K562 (cell line): ENCODE results near the gene GALNT17. TPM values are rescaled to one million over a fixed set of nuclear protein-coding genes. Genes with fewer than 3 reads are reported as not detected.

ENCODE experiments used
- ATAC-seq: fragments of 200-7000 bp; cut with Tn5 transposase; 3 replicates; pipeline ENCODE4 v1.9.1; 2020; ENCODE audit warnings: moderate library complexity
- BruUV-seq: library from RNA; stranded (reverse); fragments of 400-500 nt; replicated peaks from 2 replicates; lab custom pipeline; 2021; lab: Mats Ljungman, UMichigan
- CTCF ChIA-PET: fragments of 300-600 bp; formaldehyde crosslinking; extraction: SDS; loops from one replicate; lab custom pipeline; 2021; ENCODE audit warnings: low intra/inter-chr PET ratio; lab: Yijun Ruan, JAX
- POLR2A ChIA-PET: fragments of 300-600, 350-650 bp; sonication (Branson Sonifier 250); formaldehyde crosslinking; extraction: SDS; loops from one replicate; lab custom pipeline; 2021; ENCODE audit warnings: antibody characterized with exemption, inconsistent platforms; lab: Yijun Ruan, JAX
- DNase-seq, 4 experiments: peaks; one replicate each; pipeline versions ENCODE4 v3.0.0 to v3.0.0-alpha.2; 2011 to 2018; ENCODE audit warnings: low spot score in 3 of 4, mixed read lengths in 3 of 4; ENCODE audit errors: extremely low read depth in 1 of 4
- FAIRE-seq: peaks from 2 replicates; lab custom pipeline; 2011; peaks lifted over from hg19 to GRCh38; lab: Jason Lieb, UNC
- H2AFZ ChIP-seq: 2 replicates; pipeline ENCODE4 v1.6.0; 2011; ENCODE audit warnings: low read depth, low read length, control low read depth, inconsistent platforms
- H3K27ac ChIP-seq: fragments of 200-600 bp; 3 replicates; pipeline ENCODE4 v1.8.0; 2011; ENCODE audit warnings: low read depth, mild to moderate bottlenecking, control low read depth, inconsistent platforms, low read length, moderate library complexity, mixed read lengths; ENCODE audit errors: extremely low read depth
- H3K27me3 ChIP-seq, 2 experiments: fragments of 300-600 bp in 1 of 2; 2 replicates in 1 of 2; 3 replicates in 1 of 2; pipeline versions ENCODE4 v1.6.0 to v1.8.0; 2011; ENCODE audit warnings: inconsistent platforms in 2 of 2, low read length in 2 of 2, mild to moderate bottlenecking in 1 of 2, mixed read lengths in 1 of 2, moderate library complexity in 1 of 2; ENCODE audit not compliant: control insufficient read depth in 2 of 2, insufficient read depth in 2 of 2
- H3K36me3 ChIP-seq: fragments of 300-600 bp; 3 replicates; pipeline ENCODE4 v1.8.0; 2011; ENCODE audit warnings: mild to moderate bottlenecking, low read length, inconsistent platforms; ENCODE audit not compliant: control insufficient read depth, insufficient read depth
- H3K4me1 ChIP-seq, 2 experiments: fragments of 200-600 bp in 1 of 2; replicated peaks in 1 of 2; 2 replicates in 1 of 2; 3 replicates in 1 of 2; pipeline versions ENCODE4 v1.5.1 to v1.8.0; 2011; ENCODE audit warnings: inconsistent platforms in 2 of 2, low read length in 2 of 2, mild to moderate bottlenecking in 1 of 2, mixed read lengths in 1 of 2, moderate library complexity in 1 of 2; ENCODE audit not compliant: control insufficient read depth in 2 of 2, insufficient read depth in 2 of 2
- H3K4me2 ChIP-seq: 2 replicates; pipeline ENCODE4 v1.6.1; 2011; ENCODE audit warnings: low read length, control low read depth, inconsistent platforms, mixed read lengths; ENCODE audit not compliant: insufficient read depth
- H3K4me3 ChIP-seq: fragments of 200-600 bp; sonication (generic), shearing (Covaris generic); 2 replicates; pipeline ENCODE4 v1.5.1; 2016; ENCODE audit warnings: control low read depth, inconsistent platforms
- H3K79me2 ChIP-seq: fragments of 200-600 bp; 3 replicates; pipeline ENCODE4 v1.8.0; 2011; ENCODE audit warnings: low read length, inconsistent platforms; ENCODE audit not compliant: control insufficient read depth, insufficient read depth
- H3K9ac ChIP-seq, 2 experiments: 2 replicates each; pipeline versions ENCODE4 v1.6.0 to v1.6.1; 2011; ENCODE audit warnings: low read depth in 2 of 2, low read length in 2 of 2, control low read depth in 1 of 2, inconsistent platforms in 1 of 2, mild to moderate bottlenecking in 1 of 2, mixed read lengths in 1 of 2; ENCODE audit not compliant: insufficient read depth in 1 of 2
- H3K9me1 ChIP-seq: one replicate; pipeline ENCODE4 v1.6.0; 2011; ENCODE audit warnings: inconsistent platforms, mild to moderate bottlenecking, low read length, moderate library complexity; ENCODE audit not compliant: control insufficient read depth, insufficient read depth
- H3K9me3 ChIP-seq: replicated peaks from 2 replicates; pipeline ENCODE4 v1.5.1; 2011; ENCODE audit warnings: low read depth, low read length, inconsistent platforms; ENCODE audit not compliant: control insufficient read depth, insufficient read depth
- H4K20me1 ChIP-seq: replicated peaks from 2 replicates; pipeline ENCODE4 v1.6.1; 2011; ENCODE audit warnings: low read length, inconsistent platforms, mixed read lengths; ENCODE audit not compliant: control insufficient read depth, insufficient read depth
- HEY1 ChIP-seq: fragments of 250-450 bp; sonication (Bioruptor Pico); IDR thresholded peaks from 2 replicates; pipeline ENCODE4 v1.5.0; 2020; ENCODE audit warnings: mild to moderate bottlenecking, moderate library complexity, borderline replicate concordance
- MXI1 ChIP-seq: IDR thresholded peaks from 2 replicates; pipeline ENCODE4 v1.6.1; 2011; ENCODE audit warnings: low read depth, mild to moderate bottlenecking, improper control_type of control experiment, low read length
- NR3C1 ChIP-seq: sonication (generic); formaldehyde crosslinking; IDR thresholded peaks from 2 replicates; pipeline ENCODE4 v1.8.1; 2022; ENCODE audit warnings: missing genetic modification reagents
- PPARD ChIP-seq: fragments of 250-450 bp; sonication (Bioruptor Pico); IDR thresholded peaks from 2 replicates; pipeline ENCODE4 v1.8.0; 2022; ENCODE audit warnings: inconsistent platforms, mild to moderate bottlenecking, moderate library complexity
- TOE1 ChIP-seq, 2 experiments: fragments of 450-650 bp in 1 of 2; sonication (generic) in 1 of 2; formaldehyde crosslinking in 1 of 2; IDR thresholded peaks; 2 replicates each; pipeline versions ENCODE4 v1.7.1 to v1.8.0; 2016 to 2022; ENCODE audit warnings: borderline replicate concordance in 2 of 2, mild to moderate bottlenecking in 2 of 2, antibody characterized with exemption in 1 of 2, inconsistent platforms in 1 of 2, low read depth in 1 of 2, missing genetic modification reagents in 1 of 2, moderate library complexity in 1 of 2
- ZNF121 ChIP-seq: sonication (generic); formaldehyde crosslinking; conservative IDR thresholded peaks from 2 replicates; pipeline ENCODE4 v1.8.0; 2022; ENCODE audit warnings: missing genetic modification reagents
- ZNF3 ChIP-seq: fragments of 250-450 bp; sonication (Bioruptor Pico); IDR thresholded peaks from 2 replicates; pipeline ENCODE4 v1.5.0; 2021; ENCODE audit warnings: mild to moderate bottlenecking, moderate library complexity
- ZNF695 ChIP-seq: fragments of 450-650 bp; formaldehyde crosslinking; IDR thresholded peaks from 2 replicates; pipeline ENCODE4 v1.4.0; 2020; ENCODE audit warnings: mild to moderate bottlenecking, moderate library complexity
- WGBS: fragments of 100-300 bp; shearing (Covaris generic); methylation state at CpG from one replicate; pipeline ENCODE4 v1.1.6; 2016; ENCODE audit warnings: low coverage, mixed read lengths; ENCODE audit not compliant: insufficient coverage; ENCODE audit errors: missing lambda C conversion rate; 5-methylcytosine and 5-hydroxymethylcytosine counted together
- in situ Hi-C: fragments of 300-500 bp; cut with MboI; formaldehyde crosslinking; loops from 4 replicates; pipeline ENCODE4 v1.15.0; 2018; ENCODE audit warnings: inconsistent platforms, mixed read lengths
- intact Hi-C: fragments of 100-400 bp; cut with micrococcal nuclease; formaldehyde crosslinking; loops from 2 replicates; pipeline ENCODE4 v1.14.2; 2022
- polyA plus RNA-seq, 8 experiments: library from polyadenylated mRNA; depleted of rRNA in 4 of 8; stranded (reverse) in 5 of 8; unstranded in 3 of 8; fragments of >200 nt; fragmentation: Nextera tagmentation in 2 of 8; fragmentation: Illumina TruSeq in 1 of 8; extraction: Ambion mirVana in 2 of 8; extraction: Trizol in 1 of 8; gene quantifications; 2 replicates each; pipeline versions ENCODE4 v1.2.1 to v1.2.3, GENCODE V29; 2011 to 2014; ENCODE audit warnings: inconsistent platforms in 1 of 8, missing spikeins in 1 of 8
- total RNA-seq, 7 experiments: library from RNA; depleted of rRNA in 6 of 7; stranded (reverse); fragments of >200 nt in 6 of 7; fragmentation: Illumina TruSeq in 2 of 7; extraction: Trizol in 2 of 7; gene quantifications; 2 replicates each; pipeline versions ENCODE4 v1.2.1 to v1.2.3, GENCODE V29; 2011 to 2021; ENCODE audit warnings: low replicate concordance in 1 of 7
- TF ChIP-seq, protein P1 (sequence below): fragments of 450-650 bp; formaldehyde crosslinking; IDR thresholded peaks from 2 replicates; pipeline ENCODE4 v1.4.0; 2020; ENCODE audit warnings: mild to moderate bottlenecking, moderate library complexity
- TF ChIP-seq, protein P2 (sequence below): fragments of 450-650 bp; formaldehyde crosslinking; IDR thresholded peaks from 2 replicates; pipeline ENCODE4 v1.4.0; 2020; ENCODE audit warnings: mild to moderate bottlenecking, mixed read lengths
- TF ChIP-seq, protein P3 (sequence below): sonication (generic); formaldehyde crosslinking; IDR thresholded peaks from 2 replicates; pipeline ENCODE4 v1.8.1; 2022; ENCODE audit warnings: missing genetic modification reagents
- TF ChIP-seq, protein P4 (sequence below): fragments of 450-650 bp; IDR thresholded peaks from 2 replicates; pipeline ENCODE4 v1.6.1; 2017; ENCODE audit warnings: antibody characterized with exemption, mild to moderate bottlenecking

The GALNT17 gene
- total and polyA plus RNA-seq, 9 of the 15 experiments (the other 6 are each of a cell fraction or from before 2014, with no cell fraction given) = not detected

DNA sequence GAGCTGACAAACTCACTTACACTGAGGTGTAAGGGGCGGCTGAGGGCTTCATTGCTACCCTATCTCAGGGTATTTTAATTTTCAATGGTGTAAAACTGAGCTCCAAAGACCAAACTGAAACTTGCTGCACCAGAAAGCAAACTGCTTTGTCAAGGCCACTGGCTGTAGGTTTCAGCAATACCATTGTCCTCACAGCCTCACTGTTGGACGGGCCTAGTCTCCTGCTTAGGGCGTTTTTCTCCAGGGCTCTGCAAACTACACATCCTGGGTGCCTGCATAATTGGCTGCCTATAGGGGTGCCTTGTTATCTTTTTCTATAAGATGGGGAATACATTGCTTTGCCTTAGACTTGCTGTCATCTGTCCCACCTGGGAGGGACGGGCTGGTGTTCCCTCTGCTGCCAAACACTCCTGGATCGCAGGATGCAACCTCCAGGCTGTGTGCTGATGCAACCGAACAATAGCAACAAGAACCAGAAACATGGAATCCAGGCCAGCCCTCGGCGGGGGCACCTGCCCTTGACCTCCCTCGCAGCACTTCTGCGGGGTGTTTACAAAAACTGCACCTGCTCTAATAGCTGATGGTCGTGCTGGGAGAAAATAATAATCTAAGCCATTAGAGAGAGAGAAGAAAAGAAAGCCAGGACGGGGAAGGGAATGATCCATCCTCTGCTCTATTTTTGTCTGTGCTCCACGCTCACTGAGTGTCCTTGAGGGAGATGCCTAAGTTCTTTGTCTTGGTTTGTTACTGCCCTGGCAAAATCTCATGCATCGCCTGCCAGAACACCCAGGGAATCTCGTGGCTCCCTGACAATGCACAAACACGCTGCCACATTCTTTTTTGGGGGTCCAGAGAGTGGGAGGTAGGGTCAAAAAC, 104.5 kb downstream of the GALNT17 start:
- no peaks in the 10 kb centered on the region for H3K36me3 ChIP-seq
- POLR2A ChIA-PET = no interaction called here
- no peaks in the 10 kb centered on the region for H3K4me1 ChIP-seq
- no peaks in the 10 kb centered on the region for H3K9me1 ChIP-seq
- intact Hi-C loops (no loop called here), in situ Hi-C loops (no loop called here)
- TF ChIP-seq TOE1 (IDR thresholded peaks at IDR 0.05; ENCODE audit: borderline replicate concordance) (no peak), TOE1 (CRISPR knock-in tag; IDR thresholded peaks at IDR 0.05; ENCODE audit: borderline replicate concordance, low read depth) (no peak), MXI1 (no peak), HEY1 (CRISPR knock-in tag) (no peak), ZNF3 (no peak), NR3C1 (no peak), ZNF121 (CRISPR knock-in tag) (no peak), PPARD (CRISPR knock-in tag) (no peak), ZNF695 (CRISPR knock-in tag) (no peak)
- TF ChIP-seq, protein P1, sequence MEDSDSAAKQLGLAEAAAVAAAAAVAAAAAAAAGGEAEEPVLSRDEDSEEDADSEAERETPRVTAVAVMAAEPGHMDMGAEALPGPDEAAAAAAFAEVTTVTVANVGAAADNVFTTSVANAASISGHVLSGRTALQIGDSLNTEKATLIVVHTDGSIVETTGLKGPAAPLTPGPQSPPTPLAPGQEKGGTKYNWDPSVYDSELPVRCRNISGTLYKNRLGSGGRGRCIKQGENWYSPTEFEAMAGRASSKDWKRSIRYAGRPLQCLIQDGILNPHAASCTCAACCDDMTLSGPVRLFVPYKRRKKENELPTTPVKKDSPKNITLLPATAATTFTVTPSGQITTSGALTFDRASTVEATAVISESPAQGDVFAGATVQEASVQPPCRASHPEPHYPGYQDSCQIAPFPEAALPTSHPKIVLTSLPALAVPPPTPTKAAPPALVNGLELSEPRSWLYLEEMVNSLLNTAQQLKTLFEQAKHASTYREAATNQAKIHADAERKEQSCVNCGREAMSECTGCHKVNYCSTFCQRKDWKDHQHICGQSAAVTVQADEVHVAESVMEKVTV = no peak
- TF ChIP-seq, protein P2, sequence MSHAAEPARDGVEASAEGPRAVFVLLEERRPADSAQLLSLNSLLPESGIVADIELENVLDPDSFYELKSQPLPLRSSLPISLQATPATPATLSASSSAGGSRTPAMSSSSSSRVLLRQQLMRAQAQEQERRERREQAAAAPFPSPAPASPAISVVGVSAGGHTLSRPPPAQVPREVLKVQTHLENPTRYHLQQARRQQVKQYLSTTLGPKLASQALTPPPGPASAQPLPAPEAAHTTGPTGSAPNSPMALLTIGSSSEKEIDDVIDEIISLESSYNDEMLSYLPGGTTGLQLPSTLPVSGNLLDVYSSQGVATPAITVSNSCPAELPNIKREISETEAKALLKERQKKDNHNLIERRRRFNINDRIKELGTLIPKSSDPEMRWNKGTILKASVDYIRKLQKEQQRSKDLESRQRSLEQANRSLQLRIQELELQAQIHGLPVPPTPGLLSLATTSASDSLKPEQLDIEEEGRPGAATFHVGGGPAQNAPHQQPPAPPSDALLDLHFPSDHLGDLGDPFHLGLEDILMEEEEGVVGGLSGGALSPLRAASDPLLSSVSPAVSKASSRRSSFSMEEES (CRISPR knock-in tag) = no peak
- TF ChIP-seq, protein P3, sequence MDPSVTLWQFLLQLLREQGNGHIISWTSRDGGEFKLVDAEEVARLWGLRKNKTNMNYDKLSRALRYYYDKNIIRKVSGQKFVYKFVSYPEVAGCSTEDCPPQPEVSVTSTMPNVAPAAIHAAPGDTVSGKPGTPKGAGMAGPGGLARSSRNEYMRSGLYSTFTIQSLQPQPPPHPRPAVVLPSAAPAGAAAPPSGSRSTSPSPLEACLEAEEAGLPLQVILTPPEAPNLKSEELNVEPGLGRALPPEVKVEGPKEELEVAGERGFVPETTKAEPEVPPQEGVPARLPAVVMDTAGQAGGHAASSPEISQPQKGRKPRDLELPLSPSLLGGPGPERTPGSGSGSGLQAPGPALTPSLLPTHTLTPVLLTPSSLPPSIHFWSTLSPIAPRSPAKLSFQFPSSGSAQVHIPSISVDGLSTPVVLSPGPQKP (CRISPR knock-in tag) = no peak
- TF ChIP-seq, protein P4, sequence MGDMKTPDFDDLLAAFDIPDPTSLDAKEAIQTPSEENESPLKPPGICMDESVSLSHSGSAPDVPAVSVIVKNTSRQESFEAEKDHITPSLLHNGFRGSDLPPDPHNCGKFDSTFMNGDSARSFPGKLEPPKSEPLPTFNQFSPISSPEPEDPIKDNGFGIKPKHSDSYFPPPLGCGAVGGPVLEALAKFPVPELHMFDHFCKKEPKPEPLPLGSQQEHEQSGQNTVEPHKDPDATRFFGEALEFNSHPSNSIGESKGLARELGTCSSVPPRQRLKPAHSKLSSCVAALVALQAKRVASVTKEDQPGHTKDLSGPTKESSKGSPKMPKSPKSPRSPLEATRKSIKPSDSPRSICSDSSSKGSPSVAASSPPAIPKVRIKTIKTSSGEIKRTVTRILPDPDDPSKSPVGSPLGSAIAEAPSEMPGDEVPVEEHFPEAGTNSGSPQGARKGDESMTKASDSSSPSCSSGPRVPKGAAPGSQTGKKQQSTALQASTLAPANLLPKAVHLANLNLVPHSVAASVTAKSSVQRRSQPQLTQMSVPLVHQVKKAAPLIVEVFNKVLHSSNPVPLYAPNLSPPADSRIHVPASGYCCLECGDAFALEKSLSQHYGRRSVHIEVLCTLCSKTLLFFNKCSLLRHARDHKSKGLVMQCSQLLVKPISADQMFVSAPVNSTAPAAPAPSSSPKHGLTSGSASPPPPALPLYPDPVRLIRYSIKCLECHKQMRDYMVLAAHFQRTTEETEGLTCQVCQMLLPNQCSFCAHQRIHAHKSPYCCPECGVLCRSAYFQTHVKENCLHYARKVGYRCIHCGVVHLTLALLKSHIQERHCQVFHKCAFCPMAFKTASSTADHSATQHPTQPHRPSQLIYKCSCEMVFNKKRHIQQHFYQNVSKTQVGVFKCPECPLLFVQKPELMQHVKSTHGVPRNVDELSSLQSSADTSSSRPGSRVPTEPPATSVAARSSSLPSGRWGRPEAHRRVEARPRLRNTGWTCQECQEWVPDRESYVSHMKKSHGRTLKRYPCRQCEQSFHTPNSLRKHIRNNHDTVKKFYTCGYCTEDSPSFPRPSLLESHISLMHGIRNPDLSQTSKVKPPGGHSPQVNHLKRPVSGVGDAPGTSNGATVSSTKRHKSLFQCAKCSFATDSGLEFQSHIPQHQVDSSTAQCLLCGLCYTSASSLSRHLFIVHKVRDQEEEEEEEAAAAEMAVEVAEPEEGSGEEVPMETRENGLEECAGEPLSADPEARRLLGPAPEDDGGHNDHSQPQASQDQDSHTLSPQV = no peak
- no peak for DNase-seq
- no peak overlapping the region for H3K4me2 ChIP-seq
- no peaks in the 10 kb centered on the region for H4K20me1 ChIP-seq
- H3K79me2 ChIP-seq = no peaks in the 10 kb centered on the region
- H3K4me3 ChIP-seq = no peak overlapping the region
- H3K9ac ChIP-seq = no peak overlapping the region
- H2AFZ ChIP-seq = no peak overlapping the region
- BruUV-seq = no TSS peak
- WGBS = under 1% methylated on average over 13 of the region's 16 CpGs
- H3K27ac ChIP-seq = no peak overlapping the region
- FAIRE-seq = no peak
- no peaks in the 10 kb centered on the region for H3K9me3 ChIP-seq
- no peak for ATAC-seq
- H3K27me3 ChIP-seq = peaks cover 3 to 9% of the 10 kb centered on the region in 2 experiments; a peak in 3 of 5 replicates
- CTCF ChIA-PET = no interaction called here
